OCI-LY1 (cell line): ENCODE measurements around the gene VCL.

Experiments
- H2AFZ ChIP-seq: fragments of 200-600 bp; sonication (generic), shearing (Covaris generic); 2 replicates; pipeline ENCODE4 v1.6.0; 2014; ENCODE audit warnings: antibody characterized with exemption, mild to moderate bottlenecking, low read length
- H3F3A ChIP-seq: fragments of 200-600 bp; sonication (generic), shearing (Covaris generic); 2 replicates; pipeline ENCODE4 v1.6.0; 2014; ENCODE audit warnings: mild to moderate bottlenecking, antibody characterized with exemption, low read length, moderate library complexity; ENCODE audit not compliant: insufficient read depth
- H3K27ac ChIP-seq: fragments of 200-600 bp; sonication (generic); 2 replicates; pipeline ENCODE4 v1.5.1; 2014; ENCODE audit warnings: low read length, mixed run types, mild to moderate bottlenecking, low read depth; ENCODE audit not compliant: poor library complexity, severe bottlenecking
- H3K27me3 ChIP-seq: fragments of 200-600 bp; sonication (generic); 2 replicates; pipeline ENCODE4 v1.6.0; 2014; ENCODE audit warnings: antibody characterized with exemption, mild to moderate bottlenecking, low read length, moderate library complexity; ENCODE audit not compliant: insufficient read depth
- H3K36me3 ChIP-seq: fragments of 200-600 bp; sonication (generic); 2 replicates; pipeline ENCODE4 v1.6.1; 2014; ENCODE audit warnings: mild to moderate bottlenecking, antibody characterized with exemption, low read length, moderate library complexity, mixed read lengths; ENCODE audit not compliant: insufficient read depth
- H3K4me1 ChIP-seq: fragments of 200-600 bp; sonication (generic); 2 replicates; pipeline ENCODE4 v1.5.1; 2014; ENCODE audit warnings: mild to moderate bottlenecking, low read length, moderate library complexity; ENCODE audit not compliant: insufficient read depth, severe bottlenecking
- H3K4me2 ChIP-seq: fragments of 200-600 bp; sonication (generic), shearing (Covaris generic); 2 replicates; pipeline ENCODE4 v1.6.1; 2014; ENCODE audit warnings: low read length
- H3K4me3 ChIP-seq: fragments of 200-600 bp; sonication (generic); 2 replicates; pipeline ENCODE4 v1.5.1; 2014; ENCODE audit warnings: low read length, low read depth, mild to moderate bottlenecking, mixed read lengths; ENCODE audit not compliant: poor library complexity, severe bottlenecking
- H3K79me2 ChIP-seq: fragments of 200-600 bp; shearing (Covaris generic); 2 replicates; pipeline ENCODE4 v1.6.1; 2016; ENCODE audit warnings: mixed run types, low read length, mixed read lengths; ENCODE audit not compliant: insufficient read depth
- H3K9ac ChIP-seq: fragments of 200-600 bp; sonication (generic), shearing (Covaris generic); 2 replicates; pipeline ENCODE4 v1.6.1; 2014; ENCODE audit warnings: mild to moderate bottlenecking, low read length, mixed read lengths
- H3K9me2 ChIP-seq: fragments of 200-600 bp; sonication (generic), shearing (Covaris generic); 2 replicates; pipeline ENCODE4 v1.6.1; 2014; ENCODE audit warnings: low read depth, mild to moderate bottlenecking, low read length, mixed read lengths
- H3K9me3 ChIP-seq: fragments of 200-600 bp; shearing (Covaris generic); 2 replicates; pipeline ENCODE4 v1.6.1; 2014; ENCODE audit warnings: low read length, mixed read lengths
- H4K20me1 ChIP-seq: fragments of 200-600 bp; sonication (generic), shearing (Covaris generic); 2 replicates; pipeline ENCODE4 v1.6.0; 2016; ENCODE audit warnings: mild to moderate bottlenecking, low read length; ENCODE audit not compliant: insufficient read depth
- EZH2 ChIP-seq: fragments of 200-600 bp; sonication (generic), shearing (Covaris generic); IDR thresholded peaks from 2 replicates; pipeline ENCODE4 v1.8.0; 2017; ENCODE audit warnings: borderline replicate concordance, mixed run types, mild to moderate bottlenecking, antibody characterized with exemption, low read length, moderate library complexity, mixed read lengths
- TF ChIP-seq, protein P1 (sequence below): fragments of 200-600 bp; sonication (generic), shearing (Covaris generic); IDR thresholded peaks from 2 replicates; pipeline ENCODE4 v1.5.1; 2017; ENCODE audit warnings: mild to moderate bottlenecking, antibody characterized with exemption, low read length, moderate library complexity, mixed read lengths

The VCL gene

GRCh38 chr10:74034301-74034700, 36.4 kb downstream of the VCL start:
- Histone ChIP-seq H3K4me1 (no peaks in the 10 kb centered on the region), H3F3A (no peaks in the 10 kb centered on the region), H3K79me2 (no peaks in the 10 kb centered on the region), H3K27me3 (no peaks in the 10 kb centered on the region), H3K36me3 (no peaks in the 10 kb centered on the region), H2AFZ (no peak overlapping the region), H4K20me1 (no peaks in the 10 kb centered on the region), H3K9me3 (no peaks in the 10 kb centered on the region), H3K9ac (no peak overlapping the region), H3K4me2 (no peak overlapping the region), H3K27ac (no peak overlapping the region), H3K4me3 (no peak overlapping the region), H3K9me2 (no peaks in the 10 kb centered on the region)
- TF ChIP-seq, protein P1, sequence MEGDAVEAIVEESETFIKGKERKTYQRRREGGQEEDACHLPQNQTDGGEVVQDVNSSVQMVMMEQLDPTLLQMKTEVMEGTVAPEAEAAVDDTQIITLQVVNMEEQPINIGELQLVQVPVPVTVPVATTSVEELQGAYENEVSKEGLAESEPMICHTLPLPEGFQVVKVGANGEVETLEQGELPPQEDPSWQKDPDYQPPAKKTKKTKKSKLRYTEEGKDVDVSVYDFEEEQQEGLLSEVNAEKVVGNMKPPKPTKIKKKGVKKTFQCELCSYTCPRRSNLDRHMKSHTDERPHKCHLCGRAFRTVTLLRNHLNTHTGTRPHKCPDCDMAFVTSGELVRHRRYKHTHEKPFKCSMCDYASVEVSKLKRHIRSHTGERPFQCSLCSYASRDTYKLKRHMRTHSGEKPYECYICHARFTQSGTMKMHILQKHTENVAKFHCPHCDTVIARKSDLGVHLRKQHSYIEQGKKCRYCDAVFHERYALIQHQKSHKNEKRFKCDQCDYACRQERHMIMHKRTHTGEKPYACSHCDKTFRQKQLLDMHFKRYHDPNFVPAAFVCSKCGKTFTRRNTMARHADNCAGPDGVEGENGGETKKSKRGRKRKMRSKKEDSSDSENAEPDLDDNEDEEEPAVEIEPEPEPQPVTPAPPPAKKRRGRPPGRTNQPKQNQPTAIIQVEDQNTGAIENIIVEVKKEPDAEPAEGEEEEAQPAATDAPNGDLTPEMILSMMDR: no peak
- TF ChIP-seq EZH2: no peak

- Histone ChIP-seq H3K4me3 (no peak overlapping the region), H3K9ac (no peak overlapping the region), H3K79me2 (no peaks in the 10 kb centered on the region), H2AFZ (no peak overlapping the region), H3K27ac (no peak overlapping the region), H3K36me3 (no peaks in the 10 kb centered on the region), H3F3A (no peaks in the 10 kb centered on the region), H4K20me1 (no peaks in the 10 kb centered on the region), H3K9me2 (no peaks in the 10 kb centered on the region), H3K9me3 (no peaks in the 10 kb centered on the region), H3K27me3 (no peaks in the 10 kb centered on the region), H3K4me1 (no peaks in the 10 kb centered on the region), H3K4me2 (no peak overlapping the region)
- TF ChIP-seq EZH2: no peak
- TF ChIP-seq, protein P1: peak; percentile 47; the same call in 1 of the 2 replicates
Observed at GRCh38 chr10:74035303-74035702, 37.4 kb downstream of the VCL start.

DNA sequence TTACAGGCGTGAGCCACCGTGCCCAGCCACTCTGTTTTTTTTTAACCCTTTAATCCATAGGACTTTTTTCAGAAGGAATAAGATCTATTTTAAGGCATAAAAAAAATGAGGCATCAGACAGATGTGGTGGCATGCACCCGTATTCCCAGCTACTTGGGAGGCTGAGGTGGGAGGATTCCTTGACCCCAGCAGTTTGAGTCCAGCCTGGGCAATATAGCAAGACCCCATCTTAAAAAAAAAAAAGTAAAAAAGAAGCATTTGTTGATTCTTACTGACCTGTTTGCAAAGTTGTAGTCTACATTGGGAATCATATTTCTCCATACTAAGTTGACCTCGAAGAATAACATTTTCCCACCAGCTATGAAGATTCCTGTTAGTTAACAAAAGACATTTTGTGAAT, 38.6 kb downstream of the VCL start:
- no peaks in the 10 kb centered on the region for H3K36me3 ChIP-seq
- no peak for TF ChIP-seq EZH2
- TF ChIP-seq, protein P1: no peak
- H4K20me1 ChIP-seq: no peaks in the 10 kb centered on the region
- no peak overlapping the region for H3K9ac ChIP-seq
- H3F3A ChIP-seq: no peaks in the 10 kb centered on the region
- no peak overlapping the region for H3K4me2 ChIP-seq
- H3K27me3 ChIP-seq: no peaks in the 10 kb centered on the region
- H3K9me3 ChIP-seq: no peaks in the 10 kb centered on the region
- H3K27ac ChIP-seq: no peak overlapping the region
- no peak overlapping the region for H2AFZ ChIP-seq
- H3K79me2 ChIP-seq: no peaks in the 10 kb centered on the region
- H3K9me2 ChIP-seq: no peaks in the 10 kb centered on the region
- H3K4me1 ChIP-seq: no peaks in the 10 kb centered on the region
- H3K4me3 ChIP-seq: no peak overlapping the region
